HEK293 (cell line): ENCODE measurements around the gene SIGLEC5.

Experiments used
- CTCF ChIA-PET: fragments of 350-600 bp; formaldehyde crosslinking; extraction: SDS; loops from one replicate; lab custom pipeline; 2021; ENCODE audit warnings: antibody characterized with exemption; lab: Yijun Ruan, JAX
- POLR2A ChIA-PET: fragments of 300-600 bp; formaldehyde crosslinking; extraction: SDS; loops from one replicate; lab custom pipeline; 2020; ENCODE audit warnings: antibody characterized with exemption, inconsistent platforms; lab: Yijun Ruan, JAX
- H3K27ac ChIP-seq: fragments of 200-500 bp; sonication (Bioruptor generic); 2 replicates; pipeline ENCODE4 v1.5.1; 2014; ENCODE audit warnings: low read depth, low read length, control low read depth, inconsistent platforms; ENCODE audit errors: extremely low read depth
- H3K36me3 ChIP-seq, 2 experiments: fragments of 200-500 bp in 1 of 2; sonication (Bioruptor generic) in 1 of 2; 1 replicate in 1 of 2; 2 replicates in 1 of 2; pipeline ENCODE4 v1.5.1; 2014 to 2017; ENCODE audit warnings: inconsistent platforms in 2 of 2, low read length in 2 of 2; ENCODE audit not compliant: control insufficient read depth in 2 of 2, insufficient read depth in 1 of 2
- H3K4me1 ChIP-seq: fragments of 200-500 bp; sonication (Bioruptor generic); 2 replicates; pipeline ENCODE4 v1.5.1; 2014; ENCODE audit warnings: mild to moderate bottlenecking, low read length, inconsistent platforms; ENCODE audit not compliant: control insufficient read depth, insufficient read depth
- H3K4me3 ChIP-seq: 2 replicates; pipeline ENCODE4 v1.5.1; 2011; ENCODE audit warnings: low read depth, mild to moderate bottlenecking, control low read depth, low read length, moderate library complexity
- H3K9me3 ChIP-seq: fragments of 200-500 bp; sonication (Bioruptor generic); 2 replicates; pipeline ENCODE4 v1.5.1; 2014; ENCODE audit warnings: low read depth, low read length, inconsistent platforms; ENCODE audit not compliant: control insufficient read depth, insufficient read depth
- ATF2 ChIP-seq: fragments of 450-650 bp; formaldehyde crosslinking; IDR thresholded peaks from 2 replicates; pipeline ENCODE4 v1.5.1; 2016; ENCODE audit warnings: missing biosample characterization, missing genetic modification characterization, low read depth
- EGR2 ChIP-seq: fragments of 450-650 bp; formaldehyde crosslinking; IDR thresholded peaks from 2 replicates; pipeline ENCODE4 v1.5.1; 2016; ENCODE audit warnings: low read depth, missing biosample characterization, missing genetic modification characterization
- KLF7 ChIP-seq: fragments of 450-650 bp; formaldehyde crosslinking; IDR thresholded peaks from 2 replicates; pipeline ENCODE4 v1.5.1; 2016; ENCODE audit warnings: missing biosample characterization, missing genetic modification characterization, borderline replicate concordance
- PRDM1 ChIP-seq: fragments of 450-650 bp; formaldehyde crosslinking; IDR thresholded peaks from 2 replicates; pipeline ENCODE4; 2016; ENCODE audit warnings: missing biosample characterization, missing genetic modification characterization
- SP7 ChIP-seq: fragments of 450-650 bp; formaldehyde crosslinking; IDR thresholded peaks from 2 replicates; pipeline ENCODE4 v1.5.1; 2016; ENCODE audit warnings: missing biosample characterization, missing genetic modification characterization
- ZBTB11 ChIP-seq: fragments of 450-650 bp; formaldehyde crosslinking; conservative IDR thresholded peaks from 2 replicates; pipeline ENCODE4 v1.5.1; 2016; ENCODE audit warnings: low read depth, missing biosample characterization, missing genetic modification characterization
- ZBTB7A ChIP-seq: fragments of 450-650 bp; formaldehyde crosslinking; IDR thresholded peaks from 2 replicates; pipeline ENCODE4 v1.5.1; 2016; ENCODE audit warnings: low read depth, missing biosample characterization, missing genetic modification characterization
- ZFHX2 ChIP-seq: fragments of 450-650 bp; formaldehyde crosslinking; conservative IDR thresholded peaks from 2 replicates; pipeline ENCODE4 v1.5.1; 2016; ENCODE audit warnings: missing biosample characterization, missing genetic modification characterization
- ZFP37 ChIP-seq: fragments of 450-650 bp; formaldehyde crosslinking; IDR thresholded peaks from 2 replicates; pipeline ENCODE4 v1.5.1; 2016; ENCODE audit warnings: missing biosample characterization, missing genetic modification characterization
- ZNF140 ChIP-seq: fragments of 450-650 bp; formaldehyde crosslinking; IDR thresholded peaks from 2 replicates; pipeline ENCODE4 v1.5.1; 2016; ENCODE audit warnings: missing biosample characterization, missing genetic modification characterization
- ZNF23 ChIP-seq: fragments of 450-650 bp; formaldehyde crosslinking; IDR thresholded peaks from 2 replicates; pipeline ENCODE4 v1.5.1; 2016; ENCODE audit warnings: missing biosample characterization, missing genetic modification characterization, borderline replicate concordance
- ZNF311 ChIP-seq: fragments of 450-650 bp; formaldehyde crosslinking; IDR thresholded peaks from 2 replicates; pipeline ENCODE4 v1.5.1; 2017; ENCODE audit warnings: missing biosample characterization, missing genetic modification characterization, borderline replicate concordance
- ZNF350 ChIP-seq: fragments of 450-650 bp; formaldehyde crosslinking; IDR thresholded peaks from 2 replicates; pipeline ENCODE4 v1.5.0; 2017; ENCODE audit warnings: missing biosample characterization, mild to moderate bottlenecking, missing genetic modification characterization
- ZNF433 ChIP-seq: fragments of 450-650 bp; formaldehyde crosslinking; IDR thresholded peaks from 2 replicates; pipeline ENCODE4 v1.5.1; 2016; ENCODE audit warnings: missing biosample characterization, missing genetic modification characterization, low read depth
- ZNF473 ChIP-seq: fragments of 450-650 bp; formaldehyde crosslinking; IDR thresholded peaks from 2 replicates; pipeline ENCODE4 v1.5.1; 2017; ENCODE audit warnings: missing biosample characterization, missing genetic modification characterization
- ZNF558 ChIP-seq: fragments of 450-650 bp; formaldehyde crosslinking; IDR thresholded peaks from 2 replicates; pipeline ENCODE4 v1.5.1; 2016; ENCODE audit warnings: missing biosample characterization, missing genetic modification characterization
- ZNF571 ChIP-seq: fragments of 450-650 bp; formaldehyde crosslinking; IDR thresholded peaks from 2 replicates; pipeline ENCODE4 v1.5.0; 2017; ENCODE audit warnings: missing biosample characterization, missing genetic modification characterization
- ZNF629 ChIP-seq: fragments of 450-650 bp; formaldehyde crosslinking; IDR thresholded peaks from 2 replicates; pipeline ENCODE4 v1.5.1; 2017; ENCODE audit warnings: missing biosample characterization, missing genetic modification characterization
- ZNF654 ChIP-seq: fragments of 450-650 bp; formaldehyde crosslinking; IDR thresholded peaks from 2 replicates; pipeline ENCODE4 v1.5.1; 2016; ENCODE audit warnings: low read depth, missing biosample characterization, missing genetic modification characterization
- TF ChIP-seq, protein P1 (sequence below): fragments of 450-650 bp; formaldehyde crosslinking; IDR thresholded peaks from 2 replicates; pipeline ENCODE4 v1.5.1; 2016; ENCODE audit warnings: missing biosample characterization, missing genetic modification characterization
- TF ChIP-seq, protein P2 (sequence below): fragments of 450-650 bp; formaldehyde crosslinking; IDR thresholded peaks from 2 replicates; pipeline ENCODE4 v1.5.1; 2016; ENCODE audit warnings: missing biosample characterization, missing genetic modification characterization
- TF ChIP-seq, protein P3 (sequence below): fragments of 450-650 bp; IDR thresholded peaks from 2 replicates; pipeline ENCODE4 v1.5.1; 2018; ENCODE audit warnings: missing biosample characterization, mild to moderate bottlenecking, missing genetic modification characterization

The SIGLEC5 gene

GRCh38 chr19:51641648-51642047 is 11.4 kb upstream of the SIGLEC5 start:
- H3K4me3 ChIP-seq = no peak overlapping the region
- ChIA-PET POLR2A (no interaction called here), CTCF (interaction anchor here (0.6 to 4.5 kb wide), 4 partner anchors 16 to 158 kb away, joined by 3 to 35 read pairs (median 5); no protein-coding TSS in a partner anchor)
- H3K36me3 ChIP-seq = no peaks in the 10 kb centered on the region
- H3K4me1 ChIP-seq = no peaks in the 10 kb centered on the region
- no peak overlapping the region for H3K27ac ChIP-seq
- H3K9me3 ChIP-seq = no peaks in the 10 kb centered on the region; the same call in 1 of the 2 replicates
- no peak for TF ChIP-seq ZBTB7A (tag by site-specific recombination)
- no peak for TF ChIP-seq ATF2 (tag by site-specific recombination)
- TF ChIP-seq, protein P1, sequence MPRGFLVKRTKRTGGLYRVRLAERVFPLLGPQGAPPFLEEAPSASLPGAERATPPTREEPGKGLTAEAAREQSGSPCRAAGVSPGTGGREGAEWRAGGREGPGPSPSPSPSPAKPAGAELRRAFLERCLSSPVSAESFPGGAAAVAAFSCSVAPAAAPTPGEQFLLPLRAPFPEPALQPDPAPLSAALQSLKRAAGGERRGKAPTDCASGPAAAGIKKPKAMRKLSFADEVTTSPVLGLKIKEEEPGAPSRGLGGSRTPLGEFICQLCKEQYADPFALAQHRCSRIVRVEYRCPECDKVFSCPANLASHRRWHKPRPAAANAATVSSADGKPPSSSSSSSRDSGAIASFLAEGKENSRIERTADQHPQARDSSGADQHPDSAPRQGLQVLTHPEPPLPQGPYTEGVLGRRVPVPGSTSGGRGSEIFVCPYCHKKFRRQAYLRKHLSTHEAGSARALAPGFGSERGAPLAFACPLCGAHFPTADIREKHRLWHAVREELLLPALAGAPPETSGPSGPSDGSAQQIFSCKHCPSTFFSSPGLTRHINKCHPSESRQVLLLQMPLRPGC (tag by site-specific recombination) = no peak
- no peak for TF ChIP-seq ZNF629 (tag by site-specific recombination)
- no peak for TF ChIP-seq ZFP37
- TF ChIP-seq ZNF433 = no peak
- no peak for TF ChIP-seq EGR2
- TF ChIP-seq PRDM1 (tag by site-specific recombination) = no peak
- no peak for TF ChIP-seq ZNF654
- TF ChIP-seq ZNF558 (tag by site-specific recombination) = no peak
- no peak for TF ChIP-seq ZFHX2 (tag by site-specific recombination)
- no peak for TF ChIP-seq SP7 (tag by site-specific recombination)
- TF ChIP-seq ZNF140 = no peak
- TF ChIP-seq ZNF350 (tag by site-specific recombination) = no peak
- TF ChIP-seq, protein P2, sequence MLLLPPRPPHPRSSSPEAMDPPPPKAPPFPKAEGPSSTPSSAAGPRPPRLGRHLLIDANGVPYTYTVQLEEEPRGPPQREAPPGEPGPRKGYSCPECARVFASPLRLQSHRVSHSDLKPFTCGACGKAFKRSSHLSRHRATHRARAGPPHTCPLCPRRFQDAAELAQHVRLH (tag by site-specific recombination) = no peak
- TF ChIP-seq ZNF23 (tag by site-specific recombination) = no peak

DNA sequence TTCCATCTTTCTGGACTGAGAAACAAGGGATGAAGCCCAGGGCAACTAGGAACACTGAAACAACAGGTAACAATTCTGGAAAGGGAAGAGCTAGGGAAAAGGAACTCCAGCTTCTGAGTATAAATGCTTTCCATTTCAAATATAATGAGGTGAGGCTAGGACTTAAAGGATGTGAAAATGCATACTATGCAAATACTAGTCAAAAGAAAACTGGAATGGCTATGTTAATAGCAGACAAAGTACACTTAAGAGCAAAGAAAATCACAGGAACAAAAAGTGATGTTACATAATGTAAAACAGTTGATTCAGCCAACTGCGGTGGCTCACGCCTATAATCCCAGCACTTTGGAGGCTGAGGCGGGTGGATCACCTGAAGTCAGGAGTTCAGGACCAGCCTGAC is 10.2 kb upstream of the SIGLEC5 start:
- CTCF ChIA-PET = interaction anchor here (0.5 to 1.4 kb wide), 6 partner anchors 20 to 840 kb away, joined by 3 to 4 read pairs (median 3); no protein-coding TSS in a partner anchor
- no peaks in the 10 kb centered on the region for H3K4me1 ChIP-seq
- no peak overlapping the region for H3K4me3 ChIP-seq
- H3K27ac ChIP-seq = no peak overlapping the region
- POLR2A ChIA-PET = interaction anchor here (1.3 kb wide), 1 partner anchor 17 kb away, joined by 3 read pairs; no protein-coding TSS in a partner anchor
- H3K9me3 ChIP-seq = no peaks in the 10 kb centered on the region; the same call in 1 of the 2 replicates
- TF ChIP-seq KLF7 (tag by site-specific recombination) (no peak), ZNF473 (no peak), ZBTB11 (tag by site-specific recombination) (no peak), ZNF311 (tag by site-specific recombination) (no peak), ZNF571 (no peak)
- TF ChIP-seq, protein P3, sequence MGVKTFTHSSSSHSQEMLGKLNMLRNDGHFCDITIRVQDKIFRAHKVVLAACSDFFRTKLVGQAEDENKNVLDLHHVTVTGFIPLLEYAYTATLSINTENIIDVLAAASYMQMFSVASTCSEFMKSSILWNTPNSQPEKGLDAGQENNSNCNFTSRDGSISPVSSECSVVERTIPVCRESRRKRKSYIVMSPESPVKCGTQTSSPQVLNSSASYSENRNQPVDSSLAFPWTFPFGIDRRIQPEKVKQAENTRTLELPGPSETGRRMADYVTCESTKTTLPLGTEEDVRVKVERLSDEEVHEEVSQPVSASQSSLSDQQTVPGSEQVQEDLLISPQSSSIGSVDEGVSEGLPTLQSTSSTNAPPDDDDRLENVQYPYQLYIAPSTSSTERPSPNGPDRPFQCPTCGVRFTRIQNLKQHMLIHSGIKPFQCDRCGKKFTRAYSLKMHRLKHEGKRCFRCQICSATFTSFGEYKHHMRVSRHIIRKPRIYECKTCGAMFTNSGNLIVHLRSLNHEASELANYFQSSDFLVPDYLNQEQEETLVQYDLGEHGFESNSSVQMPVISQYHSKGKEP (tag by site-specific recombination) = no peak
- TF ChIP-seq, all 188 proteins: peak for 0
- no peaks in the 10 kb centered on the region for H3K36me3 ChIP-seq
